Smooth muscle cell (in vitro differentiated cells): ENCODE results near the gene EEA1. TPM values are rescaled to one million over a fixed set of nuclear protein-coding genes. Genes with fewer than 3 reads are reported as not detected.
"Not testable (repeated sequence)": the region's sequence is repeated elsewhere in the genome, so short reads cannot be mapped to it uniquely, and the experiment has no call there.

Experiments used
- DNase-seq: peaks from one replicate; lab custom pipeline; 2025; ENCODE audit not compliant: unreplicated experiment; lab: John Stamatoyannopoulos, UW
- H2AFZ ChIP-seq: fragments of 200-600 bp; sonication (generic); 2 replicates; pipeline ENCODE4 v1.6.0; 2016; ENCODE audit warnings: antibody characterized with exemption, low read depth, mild to moderate bottlenecking
- H3F3A ChIP-seq: fragments of 200-600 bp; sonication (generic); 2 replicates; pipeline ENCODE4 v1.6.0; 2017; ENCODE audit warnings: antibody characterized with exemption, low read depth
- H3K27ac ChIP-seq: fragments of 200-600 bp; sonication (generic); 2 replicates; pipeline ENCODE4 v1.5.1; 2016; ENCODE audit warnings: low read depth, mild to moderate bottlenecking
- H3K27me3 ChIP-seq: fragments of 200-600 bp; sonication (generic); 2 replicates; pipeline ENCODE4 v1.6.1; 2016; ENCODE audit warnings: low read depth, mild to moderate bottlenecking
- H3K36me3 ChIP-seq: fragments of 200-600 bp; sonication (generic); 2 replicates; pipeline ENCODE4 v1.5.1; 2016; ENCODE audit warnings: low read depth
- H3K4me1 ChIP-seq: fragments of 200-600 bp; sonication (generic); 2 replicates; pipeline ENCODE4 v1.5.1; 2016; ENCODE audit warnings: low read depth
- H3K4me2 ChIP-seq: fragments of 200-600 bp; sonication (generic); 2 replicates; pipeline ENCODE4 v1.6.0; 2016; ENCODE audit warnings: mild to moderate bottlenecking
- H3K4me3 ChIP-seq: fragments of 200-600 bp; sonication (generic); 2 replicates; pipeline ENCODE4 v1.5.1; 2016; ENCODE audit warnings: mild to moderate bottlenecking
- H3K79me2 ChIP-seq: fragments of 200-600 bp; sonication (generic); 2 replicates; pipeline ENCODE4 v1.6.0; 2016; ENCODE audit warnings: low read depth, mild to moderate bottlenecking
- H3K9ac ChIP-seq: fragments of 200-600 bp; sonication (generic); 2 replicates; pipeline ENCODE4 v1.6.0; 2016; ENCODE audit warnings: low read depth
- H3K9me3 ChIP-seq: fragments of 200-600 bp; sonication (generic); replicated peaks from 2 replicates; pipeline ENCODE4 v1.5.1; 2016; ENCODE audit warnings: low read depth
- H4K20me1 ChIP-seq: fragments of 200-600 bp; sonication (generic); 2 replicates; pipeline ENCODE4 v1.6.0; 2016; ENCODE audit warnings: low read depth
- WGBS: methylation state at CpG from one replicate; pipeline ENCODE4 v1.1.7; 2016; ENCODE audit warnings: low lambda C conversion rate; 5-methylcytosine and 5-hydroxymethylcytosine counted together
- polyA plus RNA-seq: library from polyadenylated mRNA; unstranded; fragments of >200 nt; fragmentation: Nextera tagmentation; extraction: Ambion mirVana; gene quantifications from 2 replicates; pipeline ENCODE4 v1.2.1, GENCODE V29; 2016
- total RNA-seq: library from RNA; depleted of rRNA; stranded (reverse); fragments of >200 nt; gene quantifications from 2 replicates; pipeline ENCODE4 v1.2.3, GENCODE V29; 2014
- TF ChIP-seq, protein P1 (sequence below): fragments of 200-600 bp; sonication (generic); IDR thresholded peaks from 2 replicates; pipeline ENCODE4 v1.5.1; 2017; ENCODE audit warnings: borderline replicate concordance, mild to moderate bottlenecking, antibody characterized with exemption; ENCODE audit not compliant: insufficient read depth, poor library complexity, severe bottlenecking

Gene EEA1
- total and polyA plus RNA-seq, 2 experiments from 2014 or later = 25.1 to 29.0 TPM

DNA sequence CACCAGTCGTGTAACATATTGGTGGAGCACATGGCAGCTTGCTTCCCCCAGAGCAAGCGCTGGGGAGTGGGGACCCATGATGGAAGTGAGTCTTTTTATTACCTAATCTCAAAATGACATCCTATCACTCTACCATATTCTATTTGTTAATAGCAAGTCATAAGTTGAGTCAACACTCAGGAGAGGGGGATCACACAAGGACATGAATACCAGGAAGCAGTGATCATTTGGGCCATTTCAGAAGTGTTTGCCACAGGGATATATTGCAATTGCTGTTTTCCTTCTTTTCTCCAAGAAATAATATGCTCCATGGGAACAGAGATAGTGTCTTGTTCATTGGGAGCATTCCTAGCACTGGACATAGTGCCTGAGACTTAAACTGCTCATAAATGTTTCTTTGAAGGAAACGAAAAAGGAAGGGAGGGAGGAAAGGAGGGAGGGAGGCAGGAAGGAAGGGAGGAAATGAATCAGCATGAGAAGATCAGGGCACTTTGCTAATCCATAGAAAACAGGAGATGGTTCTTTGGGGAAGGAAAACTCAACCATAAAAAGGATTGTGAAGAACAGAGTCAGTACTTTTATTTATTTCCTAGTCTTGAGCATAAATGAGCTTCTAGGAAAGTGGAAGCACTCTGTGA is 39.2 kb upstream of the EEA1 start:
- H3K79me2 ChIP-seq = no peaks in the 10 kb centered on the region
- no peak overlapping the region for H3K4me3 ChIP-seq
- H3K4me1 ChIP-seq = no peaks in the 10 kb centered on the region
- TF ChIP-seq, protein P1, sequence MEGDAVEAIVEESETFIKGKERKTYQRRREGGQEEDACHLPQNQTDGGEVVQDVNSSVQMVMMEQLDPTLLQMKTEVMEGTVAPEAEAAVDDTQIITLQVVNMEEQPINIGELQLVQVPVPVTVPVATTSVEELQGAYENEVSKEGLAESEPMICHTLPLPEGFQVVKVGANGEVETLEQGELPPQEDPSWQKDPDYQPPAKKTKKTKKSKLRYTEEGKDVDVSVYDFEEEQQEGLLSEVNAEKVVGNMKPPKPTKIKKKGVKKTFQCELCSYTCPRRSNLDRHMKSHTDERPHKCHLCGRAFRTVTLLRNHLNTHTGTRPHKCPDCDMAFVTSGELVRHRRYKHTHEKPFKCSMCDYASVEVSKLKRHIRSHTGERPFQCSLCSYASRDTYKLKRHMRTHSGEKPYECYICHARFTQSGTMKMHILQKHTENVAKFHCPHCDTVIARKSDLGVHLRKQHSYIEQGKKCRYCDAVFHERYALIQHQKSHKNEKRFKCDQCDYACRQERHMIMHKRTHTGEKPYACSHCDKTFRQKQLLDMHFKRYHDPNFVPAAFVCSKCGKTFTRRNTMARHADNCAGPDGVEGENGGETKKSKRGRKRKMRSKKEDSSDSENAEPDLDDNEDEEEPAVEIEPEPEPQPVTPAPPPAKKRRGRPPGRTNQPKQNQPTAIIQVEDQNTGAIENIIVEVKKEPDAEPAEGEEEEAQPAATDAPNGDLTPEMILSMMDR = no peak
- no peak overlapping the region for H2AFZ ChIP-seq
- H3K9me3 ChIP-seq = no peaks in the 10 kb centered on the region
- H3F3A ChIP-seq = peaks cover 9% of the 10 kb centered on the region
- H3K36me3 ChIP-seq = no peaks in the 10 kb centered on the region
- H3K27ac ChIP-seq = no peak overlapping the region
- H3K9ac ChIP-seq = no peak overlapping the region
- DNase-seq = no peak
- no peaks in the 10 kb centered on the region for H4K20me1 ChIP-seq
- no peaks in the 10 kb centered on the region for H3K27me3 ChIP-seq
- H3K4me2 ChIP-seq = no peak overlapping the region
- WGBS = 66% methylated on average over 3 of the region's 3 CpGs

GRCh38 chr12:92964378-92964777 is 35.3 kb upstream of the EEA1 start:
- not testable (repeated sequence) for H3K9me3 ChIP-seq, H3F3A ChIP-seq, H4K20me1 ChIP-seq, H3K27ac ChIP-seq, H3K4me1 ChIP-seq, H3K4me2 ChIP-seq, H3K36me3 ChIP-seq, H2AFZ ChIP-seq, H3K27me3 ChIP-seq, H3K9ac ChIP-seq, DNase-seq, H3K4me3 ChIP-seq, H3K79me2 ChIP-seq
- WGBS = 68% methylated on average over 1 of the region's 1 CpG

- DNase-seq = no peak
- H3K4me3 ChIP-seq = no peak overlapping the region
- no peak overlapping the region for H2AFZ ChIP-seq
- WGBS = 88% methylated on average over 3 of the region's 3 CpGs
- no peaks in the 10 kb centered on the region for H3K9me3 ChIP-seq
- no peak overlapping the region for H3K9ac ChIP-seq
- H3F3A ChIP-seq = no peaks in the 10 kb centered on the region
- no peak overlapping the region for H3K4me2 ChIP-seq
- no peaks in the 10 kb centered on the region for H3K27me3 ChIP-seq
- no peaks in the 10 kb centered on the region for H4K20me1 ChIP-seq
- no peaks in the 10 kb centered on the region for H3K79me2 ChIP-seq
- TF ChIP-seq, protein P1 = no peak
- H3K36me3 ChIP-seq = no peaks in the 10 kb centered on the region
- H3K4me1 ChIP-seq = no peaks in the 10 kb centered on the region
- no peak overlapping the region for H3K27ac ChIP-seq
Observed at GRCh38 chr12:92961949-92962348, 32.9 kb upstream of the EEA1 start.

GRCh38 chr12:92955997-92956663 is 27.0 kb upstream of the EEA1 start:
- no peak overlapping the region for H2AFZ ChIP-seq
- H3K9ac ChIP-seq = no peak overlapping the region
- no peak for DNase-seq
- H3K27me3 ChIP-seq = no peaks in the 10 kb centered on the region
- no peaks in the 10 kb centered on the region for H3K9me3 ChIP-seq
- H3K4me1 ChIP-seq = no peaks in the 10 kb centered on the region
- H3K36me3 ChIP-seq = no peaks in the 10 kb centered on the region
- no peak overlapping the region for H3K4me3 ChIP-seq
- H3F3A ChIP-seq = no peaks in the 10 kb centered on the region
- no peak overlapping the region for H3K4me2 ChIP-seq
- WGBS = 87% methylated on average over 2 of the region's 2 CpGs
- no peaks in the 10 kb centered on the region for H4K20me1 ChIP-seq
- TF ChIP-seq, protein P1 = no peak
- H3K27ac ChIP-seq = no peak overlapping the region
- H3K79me2 ChIP-seq = no peaks in the 10 kb centered on the region
